GM23338 (cell line): ENCODE results near the gene ANKRD44. TPM values are rescaled to one million over a fixed set of nuclear protein-coding genes. Genes with fewer than 3 reads are reported as not detected.

Source experiments
- ATAC-seq: fragments of 200-7000 bp; cut with Tn5 transposase; 3 replicates; pipeline ENCODE4 v1.9.1; 2020
- DNase-seq: peaks from one replicate; pipeline ENCODE4 v3.0.0-alpha.2; 2015; ENCODE audit warnings: low spot score
- H2AFZ ChIP-seq: fragments of 200-600 bp; sonication (generic); 2 replicates; pipeline ENCODE4 v1.8.0; 2016; ENCODE audit warnings: antibody characterized with exemption, mild to moderate bottlenecking, moderate library complexity
- H3F3A ChIP-seq: fragments of 200-600 bp; sonication (generic); replicated peaks from 2 replicates; pipeline ENCODE4 v1.8.0; 2017; ENCODE audit warnings: antibody characterized with exemption, mixed run types, low read depth
- H3K27ac ChIP-seq: fragments of 200-600 bp; sonication (generic); 2 replicates; pipeline ENCODE4 v1.6.1; 2016; ENCODE audit warnings: low read depth
- H3K27me3 ChIP-seq: fragments of 200-600 bp; sonication (generic); 2 replicates; pipeline ENCODE4 v1.8.0; 2016; ENCODE audit warnings: mild to moderate bottlenecking, mixed run types, moderate library complexity; ENCODE audit not compliant: insufficient read depth
- H3K36me3 ChIP-seq: fragments of 200-600 bp; sonication (generic); 2 replicates; pipeline ENCODE4 v1.8.0; 2016; ENCODE audit warnings: mild to moderate bottlenecking; ENCODE audit not compliant: insufficient read depth
- H3K4me1 ChIP-seq: fragments of 200-600 bp; sonication (generic); 2 replicates; pipeline ENCODE4 v1.8.0; 2016; ENCODE audit warnings: mild to moderate bottlenecking, moderate library complexity; ENCODE audit not compliant: insufficient read depth
- H3K4me2 ChIP-seq: fragments of 200-600 bp; sonication (generic); 2 replicates; pipeline ENCODE4 v1.7.1; 2017; ENCODE audit warnings: mixed run types
- H3K4me3 ChIP-seq: fragments of 200-600 bp; sonication (generic); 2 replicates; pipeline ENCODE4 v1.6.1; 2016; ENCODE audit warnings: mixed run types
- H3K79me2 ChIP-seq: fragments of 200-600 bp; sonication (generic); replicated peaks from 2 replicates; pipeline ENCODE4 v1.8.0; 2017; ENCODE audit warnings: mild to moderate bottlenecking; ENCODE audit not compliant: insufficient read depth
- H3K9me2 ChIP-seq: fragments of 200-600 bp; sonication (generic); 2 replicates; pipeline ENCODE4 v1.8.0; 2017; ENCODE audit not compliant: insufficient read depth
- H4K20me1 ChIP-seq: fragments of 200-600 bp; sonication (generic); replicated peaks from 2 replicates; pipeline ENCODE4 v1.8.0; 2017; ENCODE audit warnings: mild to moderate bottlenecking; ENCODE audit not compliant: insufficient read depth
- H3K27ac Mint-ChIP-seq: 2 replicates; pipeline ENCODE4 v1.8.0; 2020; ENCODE audit warnings: inconsistent platforms, mild to moderate bottlenecking, moderate library complexity, mixed read lengths
- H3K27me3 Mint-ChIP-seq: 3 replicates; pipeline ENCODE4 v1.8.0; 2022; ENCODE audit warnings: low read depth, mild to moderate bottlenecking, moderate library complexity, mixed read lengths, inconsistent platforms; ENCODE audit not compliant: insufficient read depth, poor library complexity
- H3K36me3 Mint-ChIP-seq: 3 replicates; pipeline ENCODE4 v1.8.0; 2021; ENCODE audit warnings: low read depth, mild to moderate bottlenecking, inconsistent platforms, moderate library complexity, mixed read lengths
- H3K4me1 Mint-ChIP-seq: 3 replicates; pipeline ENCODE4 v1.8.0; 2020; ENCODE audit warnings: mild to moderate bottlenecking, inconsistent platforms, mixed read lengths
- H3K4me3 Mint-ChIP-seq: 3 replicates; pipeline ENCODE4 v1.8.0; 2021; ENCODE audit warnings: moderate library complexity, mild to moderate bottlenecking, inconsistent platforms, mixed read lengths
- H3K9me3 Mint-ChIP-seq: 3 replicates; pipeline ENCODE4 v1.8.0; 2020; ENCODE audit warnings: moderate library complexity, mild to moderate bottlenecking, inconsistent platforms, mixed read lengths
- CREB1 ChIP-seq: fragments of 250-450 bp; sonication (Bioruptor Pico); IDR thresholded peaks from 2 replicates; pipeline ENCODE4 v1.5.0; 2020; ENCODE audit warnings: low read depth, mild to moderate bottlenecking, moderate library complexity
- CTCF ChIP-seq, 2 experiments: fragments of 200-600 bp in 1 of 2; sonication (generic) in 1 of 2; conservative IDR thresholded peaks; 2 replicates each; pipeline versions ENCODE4 v1.5.1 to v1.6.1; 2016 to 2017; ENCODE audit warnings: antibody characterized with exemption in 2 of 2, low read depth in 2 of 2, mild to moderate bottlenecking in 2 of 2, moderate library complexity in 1 of 2
- EZH2 ChIP-seq: fragments of 200-600 bp; sonication (generic); IDR thresholded peaks from one replicate; pipeline ENCODE4 v1.8.0; 2017; ENCODE audit warnings: antibody characterized with exemption, mild to moderate bottlenecking, low read depth; ENCODE audit not compliant: unreplicated experiment
- EZH2phosphoT487 ChIP-seq: fragments of 200-600 bp; sonication (generic); IDR thresholded peaks from one replicate; pipeline ENCODE4 v1.8.1; 2018; ENCODE audit warnings: antibody characterized with exemption; ENCODE audit not compliant: unreplicated experiment
- JUNB ChIP-seq: IDR thresholded peaks from one replicate; pipeline ENCODE4 v1.6.1; 2016; ENCODE audit warnings: antibody characterized with exemption; ENCODE audit not compliant: unreplicated experiment
- NANOG ChIP-seq: IDR thresholded peaks from 2 replicates; pipeline ENCODE4 v1.6.1; 2016; ENCODE audit warnings: antibody characterized with exemption, borderline replicate concordance
- POLR2AphosphoS5 ChIP-seq: IDR thresholded peaks from 2 replicates; pipeline ENCODE4 v1.6.1; 2016; ENCODE audit warnings: antibody characterized with exemption, low read depth
- REST ChIP-seq: IDR thresholded peaks from one replicate; pipeline ENCODE4 v1.6.1; 2018; ENCODE audit warnings: antibody characterized with exemption; ENCODE audit not compliant: unreplicated experiment
- STAT1 ChIP-seq: IDR thresholded peaks from one replicate; pipeline ENCODE4 v1.6.1; 2016; ENCODE audit warnings: antibody characterized with exemption; ENCODE audit not compliant: unreplicated experiment
- ZNF114 ChIP-seq: fragments of 250-450 bp; sonication (Bioruptor Pico); IDR thresholded peaks from 2 replicates; pipeline ENCODE4 v1.5.0; 2020; ENCODE audit warnings: mild to moderate bottlenecking, moderate library complexity
- ZNF331 ChIP-seq: fragments of 250-450 bp; sonication (Bioruptor Pico); IDR thresholded peaks from 2 replicates; pipeline ENCODE4 v1.5.0; 2020; ENCODE audit warnings: low read depth, mild to moderate bottlenecking, moderate library complexity
- ZNF462 ChIP-seq: fragments of 250-450 bp; sonication (Bioruptor Pico); IDR thresholded peaks from 2 replicates; pipeline ENCODE4 v1.5.0; 2020; ENCODE audit warnings: mild to moderate bottlenecking, moderate library complexity
- polyA plus RNA-seq: library from polyadenylated mRNA; unstranded; fragments of >200 nt; fragmentation: Nextera tagmentation; extraction: Ambion mirVana; gene quantifications from 2 replicates; pipeline ENCODE4 v1.2.1, GENCODE V29; 2016
- total RNA-seq: library from RNA; depleted of rRNA; stranded (reverse); fragments of >200 nt; shearing (Covaris generic); gene quantifications from 2 replicates; pipeline ENCODE4 v1.2.3, GENCODE V29; 2014
- TF ChIP-seq, protein P1 (sequence below): IDR thresholded peaks from 2 replicates; pipeline ENCODE4 v1.6.1; 2016; ENCODE audit warnings: antibody characterized with exemption

ANKRD44 gene
- total and polyA plus RNA-seq, 2 experiments from 2014 or later, result 0.44 to 0.56 TPM

- Mint-ChIP-seq H3K4me1 (no peaks in the 10 kb centered on the region), H3K9me3 (no peaks in the 10 kb centered on the region), H3K27ac (no peak overlapping the region), H3K4me3 (no peak overlapping the region), H3K27me3 (no peaks in the 10 kb centered on the region), H3K36me3 (no peaks in the 10 kb centered on the region)
- H3K36me3 ChIP-seq, result no peaks in the 10 kb centered on the region
- no peak overlapping the region for H2AFZ ChIP-seq
- H3F3A ChIP-seq, result no peaks in the 10 kb centered on the region
- H3K27me3 ChIP-seq, result no peaks in the 10 kb centered on the region
- no peak for ATAC-seq
- no peaks in the 10 kb centered on the region for H3K9me2 ChIP-seq
- H3K4me3 ChIP-seq, result no peak overlapping the region
- H3K79me2 ChIP-seq, result no peaks in the 10 kb centered on the region
- H3K4me1 ChIP-seq, result no peaks in the 10 kb centered on the region
- H3K27ac ChIP-seq, result no peak overlapping the region
- no peak for TF ChIP-seq CREB1 (CRISPR knock-in tag)
- no peak for TF ChIP-seq ZNF114 (CRISPR knock-in tag)
- no peak for TF ChIP-seq ZNF331 (CRISPR knock-in tag)
- TF ChIP-seq ZNF462 (CRISPR knock-in tag), result no peak
- no peak for TF ChIP-seq REST
- TF ChIP-seq POLR2AphosphoS5, result no peak
- TF ChIP-seq EZH2phosphoT487, result no peak
- no peak for TF ChIP-seq STAT1
- TF ChIP-seq JUNB, result no peak
- no peak for TF ChIP-seq CTCF (conservative IDR thresholded peaks at IDR 0.05; ENCODE audit: low read depth in 2 of 2)
- TF ChIP-seq EZH2, result no peak
- no peak for TF ChIP-seq NANOG
- TF ChIP-seq, protein P1, sequence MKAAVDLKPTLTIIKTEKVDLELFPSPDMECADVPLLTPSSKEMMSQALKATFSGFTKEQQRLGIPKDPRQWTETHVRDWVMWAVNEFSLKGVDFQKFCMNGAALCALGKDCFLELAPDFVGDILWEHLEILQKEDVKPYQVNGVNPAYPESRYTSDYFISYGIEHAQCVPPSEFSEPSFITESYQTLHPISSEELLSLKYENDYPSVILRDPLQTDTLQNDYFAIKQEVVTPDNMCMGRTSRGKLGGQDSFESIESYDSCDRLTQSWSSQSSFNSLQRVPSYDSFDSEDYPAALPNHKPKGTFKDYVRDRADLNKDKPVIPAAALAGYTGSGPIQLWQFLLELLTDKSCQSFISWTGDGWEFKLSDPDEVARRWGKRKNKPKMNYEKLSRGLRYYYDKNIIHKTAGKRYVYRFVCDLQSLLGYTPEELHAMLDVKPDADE, result no peak
- no peak overlapping the region for H3K4me2 ChIP-seq
- H4K20me1 ChIP-seq, result no peaks in the 10 kb centered on the region
- DNase-seq, result no peak
Observed at GRCh38 chr2:197241596-197241995, 69.0 kb downstream of the ANKRD44 start.
